ENCODE measurements around the gene SCUBE1.

The SCUBE1 gene

GRCh38 chr22:43275545-43276317 is 67.4 kb downstream of the SCUBE1 start:
- no peak for DNase-seq

- DNase-seq, result no peak
These were observed 68.5 kb downstream of the SCUBE1 start for GRCh38 chr22:43274595-43275240.

GRCh38 chr22:43273902-43274484 is 69.2 kb downstream of the SCUBE1 start:
- peak; percentile 51 for DNase-seq

GRCh38 chr22:43272869-43273318 is 70.3 kb downstream of the SCUBE1 start:
- DNase-seq, result no peak

GRCh38 chr22:43272301-43272700 is 70.9 kb downstream of the SCUBE1 start:
- DNase-seq, result no peak

- no peak for DNase-seq
These were observed 72.2 kb downstream of the SCUBE1 start for GRCh38 chr22:43270949-43271348.

GRCh38 chr22:43270314-43270908 is 72.8 kb downstream of the SCUBE1 start:
- DNase-seq, result no peak

GRCh38 chr22:43269646-43270045 is 73.5 kb downstream of the SCUBE1 start:
- no peak for DNase-seq

GRCh38 chr22:43269246-43269645 is 73.9 kb downstream of the SCUBE1 start:
- DNase-seq, result no peak

- DNase-seq, result no peak
These were observed 75.1 kb downstream of the SCUBE1 start for GRCh38 chr22:43267981-43268660.

GRCh38 chr22:43267332-43267980 is 75.7 kb downstream of the SCUBE1 start:
- DNase-seq, result no peak

- DNase-seq, result no peak
These were observed 77.1 kb downstream of the SCUBE1 start for GRCh38 chr22:43266076-43266475.

- DNase-seq, result peak; percentile 70
These were observed 79.3 kb downstream of the SCUBE1 start for GRCh38 chr22:43263645-43264514.

- no peak for DNase-seq
These were observed 80.1 kb downstream of the SCUBE1 start for GRCh38 chr22:43262990-43263644.

- no peak for DNase-seq
These were observed 82.6 kb downstream of the SCUBE1 start for GRCh38 chr22:43260331-43261231.

- no peak for DNase-seq
These were observed 85.2 kb downstream of the SCUBE1 start for GRCh38 chr22:43257961-43258360.

GRCh38 chr22:43257549-43257948 is 85.6 kb downstream of the SCUBE1 start:
- DNase-seq, result no peak

- no peak for DNase-seq
These were observed 86.1 kb downstream of the SCUBE1 start for GRCh38 chr22:43256976-43257545.

GRCh38 chr22:43256569-43256968 is 86.6 kb downstream of the SCUBE1 start:
- DNase-seq, result no peak

Measured in SHP77 treated with DMSO at 0.1 percent for 48 hours (cell line).